K562 (cell line): ENCODE data around the gene RSRP1. TPM values are rescaled to one million over a fixed set of nuclear protein-coding genes. Genes with fewer than 3 reads are reported as not detected.
A peak's percentile ranks its signal among the peaks of the same experiment; 100 is the strongest.

Source experiments
- CREM ChIP-seq: IDR thresholded peaks from 2 replicates; pipeline ENCODE4 v1.6.1; 2014; ENCODE audit warnings: antibody characterized with exemption, low read depth
- DLX4 ChIP-seq: fragments of 250-450 bp; sonication (Bioruptor Pico); IDR thresholded peaks from 2 replicates; pipeline ENCODE4 v1.6.1; 2021; ENCODE audit warnings: mild to moderate bottlenecking
- E2F4 ChIP-seq: sonication (generic); formaldehyde crosslinking; IDR thresholded peaks from 2 replicates; pipeline ENCODE4 v1.8.0; 2022; ENCODE audit warnings: mild to moderate bottlenecking, low read depth, missing genetic modification reagents
- EGR1 ChIP-seq: fragments of 450-650 bp; conservative IDR thresholded peaks from 2 replicates; pipeline ENCODE4 v1.6.1; 2017; ENCODE audit warnings: mild to moderate bottlenecking
- HES1 ChIP-seq: fragments of 450-650 bp; IDR thresholded peaks from 2 replicates; pipeline ENCODE4 v1.6.1; 2016; ENCODE audit warnings: low read depth, mild to moderate bottlenecking, moderate library complexity
- HINFP ChIP-seq: fragments of 450-650 bp; conservative IDR thresholded peaks from 2 replicates; pipeline ENCODE4 v1.6.1; 2016; ENCODE audit warnings: missing genetic modification characterization, low read depth, mild to moderate bottlenecking, control low read depth, missing compliant biosample characterization
- MBD2 ChIP-seq: sonication (generic); IDR thresholded peaks from 2 replicates; pipeline ENCODE4 v1.6.1; 2016; ENCODE audit warnings: low read depth, borderline replicate concordance
- MED1 ChIP-seq: sonication (generic); formaldehyde crosslinking; IDR thresholded peaks from 2 replicates; pipeline ENCODE4 v1.8.1; 2023; ENCODE audit warnings: missing genetic modification reagents, borderline replicate concordance
- NEUROD1 ChIP-seq: fragments of 150-350 bp; IDR thresholded peaks from 2 replicates; pipeline ENCODE4 v1.6.1; 2014; ENCODE audit warnings: borderline replicate concordance, low read length, low read depth; ENCODE audit not compliant: partially characterized antibody
- POLR2H ChIP-seq: IDR thresholded peaks from 2 replicates; pipeline ENCODE4 v1.6.1; 2016; ENCODE audit warnings: missing genetic modification characterization, low read depth, mild to moderate bottlenecking, control low read depth, missing compliant biosample characterization, moderate library complexity
- SREBF2 ChIP-seq: sonication (generic); formaldehyde crosslinking; IDR thresholded peaks from 2 replicates; pipeline ENCODE4 v1.4.0; 2020; ENCODE audit warnings: mild to moderate bottlenecking, missing genetic modification reagents
- SRSF7 ChIP-seq: fragments of 200-400 bp; formaldehyde crosslinking; optimal IDR thresholded peaks from 2 replicates; pipeline ENCODE3; 2017; ENCODE audit warnings: mild to moderate bottlenecking, low read depth, low read length
- TAF9B ChIP-seq: fragments of 450-650 bp; IDR thresholded peaks from 2 replicates; pipeline ENCODE4 v1.6.1; 2018; ENCODE audit warnings: mild to moderate bottlenecking; ENCODE audit not compliant: partially characterized antibody
- TEAD2 ChIP-seq: fragments of 450-650 bp; IDR thresholded peaks from 2 replicates; pipeline ENCODE4 v1.6.1; 2016; ENCODE audit warnings: missing genetic modification characterization, control low read depth, missing compliant biosample characterization
- ZNF384 ChIP-seq: IDR thresholded peaks from 2 replicates; pipeline ENCODE4 v1.6.1; 2012; ENCODE audit warnings: low read depth, low read length, improper control_type of control experiment
- ZNF445 ChIP-seq: fragments of 250-450 bp; sonication (Bioruptor Pico); IDR thresholded peaks from 2 replicates; pipeline ENCODE4 v1.4.0; 2020; ENCODE audit warnings: low read depth, mild to moderate bottlenecking, moderate library complexity
- polyA plus RNA-seq, 8 experiments: library from polyadenylated mRNA; depleted of rRNA in 4 of 8; stranded (reverse) in 5 of 8; unstranded in 3 of 8; fragments of >200 nt; fragmentation: Nextera tagmentation in 2 of 8; fragmentation: Illumina TruSeq in 1 of 8; extraction: Ambion mirVana in 2 of 8; extraction: Trizol in 1 of 8; gene quantifications; 2 replicates each; pipeline versions ENCODE4 v1.2.1 to v1.2.3, GENCODE V29; 2011 to 2014; ENCODE audit warnings: inconsistent platforms in 1 of 8, missing spikeins in 1 of 8
- total RNA-seq, 7 experiments: library from RNA; depleted of rRNA in 6 of 7; stranded (reverse); fragments of >200 nt in 6 of 7; fragmentation: Illumina TruSeq in 2 of 7; extraction: Trizol in 2 of 7; gene quantifications; 2 replicates each; pipeline versions ENCODE4 v1.2.1 to v1.2.3, GENCODE V29; 2011 to 2021; ENCODE audit warnings: low replicate concordance in 1 of 7
- TF ChIP-seq, protein P1 (sequence below): fragments of 200-400 bp; formaldehyde crosslinking; IDR thresholded peaks from 2 replicates; pipeline ENCODE4 v1.6.1; 2017; ENCODE audit warnings: mild to moderate bottlenecking, low read depth, low read length, moderate library complexity

RSRP1 gene
- total and polyA plus RNA-seq, 9 of the 15 experiments (the other 6 are each of a cell fraction or from before 2014, with no cell fraction given): 27.2 to 283 (median 146) TPM

- no peak for TF ChIP-seq DLX4
- TF ChIP-seq HES1: no peak
- no peak for TF ChIP-seq SRSF7
- TF ChIP-seq TEAD2 (tag): no peak
- peak; percentile 32; the same call in 1 of the 2 replicates for TF ChIP-seq MBD2
- TF ChIP-seq EGR1: no peak
- peak; percentile 77 for TF ChIP-seq POLR2H (tag)
- TF ChIP-seq SREBF2: no peak
- peak; percentile 75 for TF ChIP-seq HINFP (tag)
- peak; percentile 81 for TF ChIP-seq CREM
- no peak for TF ChIP-seq ZNF384
- TF ChIP-seq TAF9B: peak; percentile 37
- TF ChIP-seq MED1: no peak
- TF ChIP-seq E2F4 (CRISPR knock-in tag): no peak
- TF ChIP-seq ZNF445 (CRISPR knock-in tag): no peak
- TF ChIP-seq, protein P1, sequence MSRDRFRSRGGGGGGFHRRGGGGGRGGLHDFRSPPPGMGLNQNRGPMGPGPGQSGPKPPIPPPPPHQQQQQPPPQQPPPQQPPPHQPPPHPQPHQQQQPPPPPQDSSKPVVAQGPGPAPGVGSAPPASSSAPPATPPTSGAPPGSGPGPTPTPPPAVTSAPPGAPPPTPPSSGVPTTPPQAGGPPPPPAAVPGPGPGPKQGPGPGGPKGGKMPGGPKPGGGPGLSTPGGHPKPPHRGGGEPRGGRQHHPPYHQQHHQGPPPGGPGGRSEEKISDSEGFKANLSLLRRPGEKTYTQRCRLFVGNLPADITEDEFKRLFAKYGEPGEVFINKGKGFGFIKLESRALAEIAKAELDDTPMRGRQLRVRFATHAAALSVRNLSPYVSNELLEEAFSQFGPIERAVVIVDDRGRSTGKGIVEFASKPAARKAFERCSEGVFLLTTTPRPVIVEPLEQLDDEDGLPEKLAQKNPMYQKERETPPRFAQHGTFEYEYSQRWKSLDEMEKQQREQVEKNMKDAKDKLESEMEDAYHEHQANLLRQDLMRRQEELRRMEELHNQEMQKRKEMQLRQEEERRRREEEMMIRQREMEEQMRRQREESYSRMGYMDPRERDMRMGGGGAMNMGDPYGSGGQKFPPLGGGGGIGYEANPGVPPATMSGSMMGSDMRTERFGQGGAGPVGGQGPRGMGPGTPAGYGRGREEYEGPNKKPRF: no peak; the same call in 1 of the 2 replicates
- no peak for TF ChIP-seq NEUROD1
Measured at GRCh38 chr1:25239681-25240541, 7.3 kb downstream of the RSRP1 start (continued).
